GM13976 (cell line): Measurements from ENCODE around the gene RBBP6.
A peak's percentile ranks its signal among the peaks of the same experiment; 100 is the strongest.

Experiments
- DNase-seq: peaks from one replicate; pipeline ENCODE4 v3.0.0; 2012; ENCODE audit warnings: low spot score
- in situ Hi-C: fragments of 300-500 bp; cut with MboI; formaldehyde crosslinking; loops from one replicate; pipeline ENCODE4 v1.12.0; 2022; ENCODE audit warnings: low sequenced_read_pairs, mixed read lengths, inconsistent platforms; ENCODE audit not compliant: unreplicated experiment
- TF ChIP-seq, protein P1 (sequence below): IDR thresholded peaks from 2 replicates; pipeline ENCODE4 v1.5.1; 2012; ENCODE audit warnings: borderline replicate concordance, mild to moderate bottlenecking; ENCODE audit not compliant: insufficient read depth; ENCODE audit errors: extremely low read depth, missing control alignments, control extremely low read depth

The RBBP6 gene

DNA sequence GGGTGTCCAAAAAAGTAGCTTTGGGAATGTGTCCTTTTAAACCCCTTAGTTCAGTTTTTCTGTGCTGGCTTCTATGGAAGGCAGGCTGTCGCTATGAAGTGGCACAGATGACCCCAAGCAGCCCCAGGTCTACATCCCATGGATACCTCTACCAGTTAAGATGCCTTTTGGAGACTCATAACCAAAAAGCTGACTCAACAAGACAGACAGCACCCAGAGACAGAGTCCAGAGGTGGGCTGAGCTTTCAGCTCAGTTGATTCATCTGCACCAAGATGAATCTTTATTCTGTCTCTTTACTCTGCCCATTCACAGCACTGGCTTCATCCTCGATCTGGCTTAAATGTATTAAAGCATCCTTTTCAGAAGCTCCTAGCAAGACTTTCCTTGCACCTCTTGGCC, 29.8 kb upstream of the RBBP6 start:
- in situ Hi-C loops: loop anchor here (10.0 to 25.0 kb wide), 2 partner anchors 465 to 722 kb away; no protein-coding TSS in a partner anchor
- TF ChIP-seq, protein P1, sequence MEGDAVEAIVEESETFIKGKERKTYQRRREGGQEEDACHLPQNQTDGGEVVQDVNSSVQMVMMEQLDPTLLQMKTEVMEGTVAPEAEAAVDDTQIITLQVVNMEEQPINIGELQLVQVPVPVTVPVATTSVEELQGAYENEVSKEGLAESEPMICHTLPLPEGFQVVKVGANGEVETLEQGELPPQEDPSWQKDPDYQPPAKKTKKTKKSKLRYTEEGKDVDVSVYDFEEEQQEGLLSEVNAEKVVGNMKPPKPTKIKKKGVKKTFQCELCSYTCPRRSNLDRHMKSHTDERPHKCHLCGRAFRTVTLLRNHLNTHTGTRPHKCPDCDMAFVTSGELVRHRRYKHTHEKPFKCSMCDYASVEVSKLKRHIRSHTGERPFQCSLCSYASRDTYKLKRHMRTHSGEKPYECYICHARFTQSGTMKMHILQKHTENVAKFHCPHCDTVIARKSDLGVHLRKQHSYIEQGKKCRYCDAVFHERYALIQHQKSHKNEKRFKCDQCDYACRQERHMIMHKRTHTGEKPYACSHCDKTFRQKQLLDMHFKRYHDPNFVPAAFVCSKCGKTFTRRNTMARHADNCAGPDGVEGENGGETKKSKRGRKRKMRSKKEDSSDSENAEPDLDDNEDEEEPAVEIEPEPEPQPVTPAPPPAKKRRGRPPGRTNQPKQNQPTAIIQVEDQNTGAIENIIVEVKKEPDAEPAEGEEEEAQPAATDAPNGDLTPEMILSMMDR: no peak
- DNase-seq: no peak

DNA sequence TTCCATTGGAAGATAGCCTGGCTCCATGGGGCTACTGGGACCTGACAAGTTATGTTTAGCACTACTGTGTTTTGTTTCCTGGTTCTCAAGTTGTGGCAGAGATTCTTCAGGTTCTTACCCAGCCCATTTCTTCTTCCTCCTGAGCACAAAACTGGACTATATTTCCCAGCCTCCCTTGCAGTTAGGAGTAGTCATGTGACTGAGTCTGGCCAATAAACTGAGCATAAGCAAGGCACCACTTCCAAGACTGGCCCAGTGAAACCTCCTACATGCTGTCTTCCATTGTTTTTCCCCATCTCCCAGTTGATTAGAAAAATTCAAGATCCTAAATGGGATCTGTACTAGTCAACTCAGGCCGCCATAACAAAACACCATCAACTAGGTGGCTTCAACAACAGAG, 28.2 kb upstream of the RBBP6 start:
- TF ChIP-seq, protein P1: no peak
- no peak for DNase-seq
- in situ Hi-C loops: loop anchor here (25.0 kb wide), 1 partner anchor 724 kb away; no protein-coding TSS in a partner anchor

DNA sequence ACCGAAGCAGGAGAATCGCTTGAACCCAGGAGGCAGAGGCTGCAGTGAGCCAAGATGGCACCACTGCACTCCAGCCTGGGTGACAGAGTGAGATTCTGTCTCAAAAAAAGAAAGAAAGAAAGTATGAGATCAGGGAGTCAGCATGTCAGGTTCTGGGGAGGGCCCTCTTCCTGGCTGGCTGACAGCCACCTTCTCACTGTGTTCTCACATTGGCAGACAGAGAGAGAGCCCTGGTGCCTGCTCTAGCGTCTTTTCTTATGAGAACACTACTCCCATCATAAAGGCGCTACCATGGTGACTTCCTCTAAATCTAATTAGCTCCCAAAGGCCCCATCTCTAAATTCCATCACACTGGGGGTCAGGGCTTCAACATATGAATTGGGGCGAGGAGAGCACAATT, 27.6 kb upstream of the RBBP6 start:
- no peak for DNase-seq
- in situ Hi-C loops: loop anchor here (25.0 kb wide), 1 partner anchor 724 kb away; no protein-coding TSS in a partner anchor
- TF ChIP-seq, protein P1: no peak

DNA sequence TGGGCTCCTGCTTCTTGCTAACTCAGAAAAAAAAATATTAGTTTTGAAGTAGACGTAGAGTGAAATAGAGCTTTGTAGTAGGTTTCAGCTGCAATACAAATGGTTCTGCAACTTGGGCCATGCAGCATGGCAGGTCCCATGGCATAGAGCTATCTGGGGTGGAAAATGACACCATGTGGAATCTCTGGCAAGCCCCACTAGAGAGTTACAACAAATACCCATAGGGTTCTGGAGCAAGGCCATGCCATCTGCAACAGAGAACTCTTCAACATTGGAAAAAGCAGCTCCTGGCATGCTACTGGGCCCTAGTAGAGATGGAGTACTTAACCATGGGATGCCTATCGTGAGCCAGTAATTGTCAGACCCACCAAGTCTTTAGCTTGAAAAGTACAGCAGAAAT, 25.3 kb upstream of the RBBP6 start:
- in situ Hi-C loops: loop anchor here (25.0 kb wide), 1 partner anchor 727 kb away; no protein-coding TSS in a partner anchor
- DNase-seq: no peak
- TF ChIP-seq, protein P1: no peak

- in situ Hi-C loops: loop anchor here (25.0 kb wide), 1 partner anchor 728 kb away; no protein-coding TSS in a partner anchor
- TF ChIP-seq, protein P1: no peak
These were observed 24.2 kb upstream of the RBBP6 start for GRCh38 chr16:24515186-24515585.

GRCh38 chr16:24516900-24517669, 22.3 kb upstream of the RBBP6 start:
- DNase-seq: peak; percentile 72
- in situ Hi-C loops: loop anchor here (25.0 kb wide), 1 partner anchor 730 kb away; no protein-coding TSS in a partner anchor
- TF ChIP-seq, protein P1: peak; percentile 76

More at GRCh38 chr16:24515186-24515585, 24.2 kb upstream of the RBBP6 start:
- DNase-seq: no peak
